MM.1S (cell line): ENCODE results near the gene APOA5.

Experiments used
- DNase-seq: peaks from one replicate; pipeline ENCODE4 v3.0.0-alpha.2; 2015
- H2AFZ ChIP-seq: fragments of 300-600 bp; sonication (generic); 2 replicates; pipeline ENCODE4 v1.6.0; 2016; ENCODE audit warnings: antibody characterized with exemption, low read length
- H3F3A ChIP-seq: fragments of 300-600 bp; sonication (generic); 2 replicates; pipeline ENCODE4 v1.6.1; 2016; ENCODE audit warnings: mild to moderate bottlenecking, antibody characterized with exemption, low read length, moderate library complexity, mixed read lengths; ENCODE audit not compliant: insufficient read depth
- H3K27ac ChIP-seq: fragments of 300-600 bp; sonication (generic); 2 replicates; pipeline ENCODE4 v1.5.1; 2016; ENCODE audit warnings: mild to moderate bottlenecking, low read length
- H3K27me3 ChIP-seq: fragments of 300-600 bp; sonication (generic); replicated peaks from 2 replicates; pipeline ENCODE4 v1.6.0; 2016; ENCODE audit warnings: low read length; ENCODE audit not compliant: insufficient read depth
- H3K36me3 ChIP-seq: fragments of 300-600 bp; sonication (generic); replicated peaks from 2 replicates; pipeline ENCODE4 v1.6.1; 2016; ENCODE audit warnings: mild to moderate bottlenecking, low read length, mixed read lengths; ENCODE audit not compliant: insufficient read depth
- H3K4me1 ChIP-seq: fragments of 300-600 bp; sonication (generic); 2 replicates; pipeline ENCODE4 v1.6.1; 2016; ENCODE audit warnings: low read length, mixed read lengths
- H3K4me2 ChIP-seq: fragments of 300-600 bp; sonication (generic); 2 replicates; pipeline ENCODE4 v1.6.0; 2016; ENCODE audit warnings: low read depth, low read length
- H3K4me3 ChIP-seq: fragments of 300-600 bp; sonication (generic); 2 replicates; pipeline ENCODE4 v1.5.1; 2016; ENCODE audit warnings: low read length, mixed read lengths
- H3K79me2 ChIP-seq: fragments of 300-600 bp; sonication (generic); 2 replicates; pipeline ENCODE4 v1.6.1; 2016; ENCODE audit warnings: mixed run types, low read length, mixed read lengths
- H3K9ac ChIP-seq: fragments of 300-600 bp; sonication (generic); 2 replicates; pipeline ENCODE4 v1.6.1; 2016; ENCODE audit warnings: low read length, mixed read lengths
- H3K9me2 ChIP-seq: fragments of 300-600 bp; sonication (generic); replicated peaks from 2 replicates; pipeline ENCODE4 v1.6.1; 2016; ENCODE audit warnings: mild to moderate bottlenecking, low read length, mixed read lengths; ENCODE audit not compliant: insufficient read depth
- H3K9me3 ChIP-seq: fragments of 300-600 bp; sonication (generic); replicated peaks from 2 replicates; pipeline ENCODE4 v1.6.1; 2016; ENCODE audit warnings: mild to moderate bottlenecking, low read length, mixed read lengths; ENCODE audit not compliant: insufficient read depth
- H4K20me1 ChIP-seq: fragments of 300-600 bp; sonication (generic); 2 replicates; pipeline ENCODE4 v1.6.1; 2016; ENCODE audit warnings: mild to moderate bottlenecking, low read length, moderate library complexity, mixed read lengths; ENCODE audit not compliant: insufficient read depth
- CTCF ChIP-seq: fragments of 300-600 bp; sonication (generic); IDR thresholded peaks from 2 replicates; pipeline ENCODE4 v1.5.1; 2016; ENCODE audit warnings: antibody characterized with exemption, low read length, mixed read lengths
- EZH2 ChIP-seq: fragments of 300-600 bp; sonication (generic); optimal IDR thresholded peaks from 2 replicates; pipeline ENCODE3; 2017; ENCODE audit warnings: low read depth, mild to moderate bottlenecking, antibody characterized with exemption, low read length, mixed read lengths
- EZH2phosphoT487 ChIP-seq: fragments of 300-600 bp; sonication (generic); IDR thresholded peaks from 2 replicates; pipeline ENCODE4 v1.6.1; 2018; ENCODE audit warnings: antibody characterized with exemption, low read length

APOA5 gene

GRCh38 chr11:116828632-116829524, 37.2 kb upstream of the APOA5 start:
- Histone ChIP-seq H2AFZ (no peak overlapping the region), H3K4me2 (no peak overlapping the region), H3F3A (no peaks in the 10 kb centered on the region), H3K27ac (no peak overlapping the region), H3K9me2 (no peaks in the 10 kb centered on the region), H3K9me3 (no peaks in the 10 kb centered on the region), H4K20me1 (no peaks in the 10 kb centered on the region), H3K36me3 (no peaks in the 10 kb centered on the region), H3K79me2 (no peaks in the 10 kb centered on the region), H3K4me1 (no peaks in the 10 kb centered on the region), H3K9ac (no peak overlapping the region), H3K4me3 (no peak overlapping the region), H3K27me3 (no peaks in the 10 kb centered on the region)
- no peak for TF ChIP-seq CTCF
- no peak for TF ChIP-seq EZH2phosphoT487
- DNase-seq: no peak

DNA sequence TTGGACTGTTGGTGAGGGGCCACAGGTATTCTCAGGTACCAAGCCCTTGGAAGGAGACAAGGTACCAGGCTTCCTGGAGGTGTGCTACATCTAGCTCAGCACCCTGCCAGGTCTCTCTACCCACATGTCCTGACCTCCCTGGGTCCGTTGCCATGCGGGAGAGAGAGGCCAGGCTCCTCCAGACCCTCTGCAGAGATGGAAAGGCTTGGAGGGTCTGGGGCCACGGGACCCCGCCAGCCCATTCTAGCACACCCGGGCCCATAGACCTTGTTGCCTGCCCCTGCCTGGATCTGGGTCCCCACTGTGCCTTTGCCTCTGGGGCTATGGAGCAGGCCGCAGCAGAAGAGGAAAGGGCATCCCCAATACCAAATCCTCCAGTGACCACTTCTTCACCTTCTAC, 35.8 kb upstream of the APOA5 start:
- Histone ChIP-seq H3K36me3 (no peaks in the 10 kb centered on the region), H3K9ac (no peak overlapping the region), H3K27ac (no peak overlapping the region), H3K4me3 (no peak overlapping the region), H3K9me2 (no peaks in the 10 kb centered on the region), H2AFZ (no peak overlapping the region), H3K4me1 (no peaks in the 10 kb centered on the region), H3F3A (no peaks in the 10 kb centered on the region), H4K20me1 (no peaks in the 10 kb centered on the region), H3K79me2 (no peaks in the 10 kb centered on the region), H3K9me3 (no peaks in the 10 kb centered on the region), H3K4me2 (no peak overlapping the region), H3K27me3 (no peaks in the 10 kb centered on the region)
- DNase-seq: no peak
- no peak for TF ChIP-seq EZH2
- no peak for TF ChIP-seq EZH2phosphoT487
- no peak for TF ChIP-seq CTCF

DNA sequence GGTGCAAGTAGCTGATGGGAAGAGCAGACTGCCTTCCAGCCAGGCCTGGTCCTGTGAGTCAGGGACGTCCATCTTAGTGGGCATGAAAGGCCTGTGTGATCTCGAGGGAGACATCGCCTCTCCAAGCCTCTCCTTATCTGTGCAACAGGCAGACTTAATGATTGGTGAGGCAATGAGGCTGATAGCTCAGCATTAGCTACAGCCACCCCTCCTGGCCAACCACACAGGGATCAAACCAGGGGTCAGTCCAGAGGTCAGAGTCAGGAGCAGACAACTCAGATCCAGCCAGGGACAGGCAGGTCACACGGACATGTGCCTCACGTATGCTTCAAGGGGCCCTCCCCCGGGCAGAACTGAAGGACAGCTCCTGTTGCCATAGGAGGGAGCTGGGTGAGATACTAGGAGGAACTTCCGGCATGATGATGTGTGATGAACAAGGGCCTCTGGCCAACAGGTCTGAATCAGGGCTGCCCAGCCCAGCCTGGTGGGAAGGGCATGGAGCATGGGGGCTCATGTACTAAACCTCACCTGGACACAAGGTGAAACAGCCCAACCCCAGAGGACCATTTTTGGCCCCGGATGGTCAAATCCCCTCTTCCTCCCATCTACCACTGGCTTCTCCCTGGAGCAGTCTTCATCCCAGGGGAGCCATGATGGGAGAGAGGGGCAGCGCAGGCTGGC, 35.2 kb upstream of the APOA5 start:
- Histone ChIP-seq H3F3A (no peaks in the 10 kb centered on the region), H3K4me1 (no peaks in the 10 kb centered on the region), H3K9ac (no peak overlapping the region), H3K27me3 (no peaks in the 10 kb centered on the region), H3K4me2 (no peak overlapping the region), H3K79me2 (no peaks in the 10 kb centered on the region), H3K36me3 (no peaks in the 10 kb centered on the region), H4K20me1 (no peaks in the 10 kb centered on the region), H3K9me2 (no peaks in the 10 kb centered on the region), H3K9me3 (no peaks in the 10 kb centered on the region), H3K27ac (no peak overlapping the region), H2AFZ (no peak overlapping the region), H3K4me3 (no peak overlapping the region)
- no peak for TF ChIP-seq CTCF
- TF ChIP-seq EZH2phosphoT487: no peak
- no peak for TF ChIP-seq EZH2
- DNase-seq: no peak
